Retinal pigment epithelial cell (primary cell): ENCODE measurements around the gene SDHC.
"Not testable (repeated sequence)": the region's sequence is repeated elsewhere in the genome, so short reads cannot be mapped to it uniquely, and the experiment has no call there.

ENCODE experiments used
- DNase-seq: peaks from one replicate; pipeline ENCODE4 v3.0.0-alpha.2; 2010; ENCODE audit warnings: low read depth
- H3K4me3 ChIP-seq: 2 replicates; pipeline ENCODE4 v1.5.1; 2011; ENCODE audit warnings: mild to moderate bottlenecking, low read length, control low read depth, moderate library complexity
- CTCF ChIP-seq: conservative IDR thresholded peaks from 2 replicates; pipeline ENCODE4 v1.5.1; 2011; ENCODE audit warnings: low read depth, low read length, control low read depth, inconsistent platforms

The SDHC gene

GRCh38 chr1:161381707-161382106 lies 67.5 kb downstream of the SDHC start:
- no peak overlapping the region for H3K4me3 ChIP-seq
- TF ChIP-seq CTCF: no peak
- no peak for DNase-seq

- peak; percentile 61 for TF ChIP-seq CTCF
- no peak for DNase-seq
- H3K4me3 ChIP-seq: no peak overlapping the region
Observed at GRCh38 chr1:161382214-161383019, 68.2 kb downstream of the SDHC start.

- no peak overlapping the region for H3K4me3 ChIP-seq
- no peak for TF ChIP-seq CTCF
- DNase-seq: no peak
Observed at GRCh38 chr1:161388639-161389038, 74.5 kb downstream of the SDHC start.

- H3K4me3 ChIP-seq: peak overlapping the region; percentile 66
- DNase-seq: not testable (repeated sequence)
Observed at GRCh38 chr1:161389158-161389557, 75.0 kb downstream of the SDHC start.

- no peak for TF ChIP-seq CTCF
- DNase-seq: peak; percentile 89
- H3K4me3 ChIP-seq: peak overlapping the region; percentile 77
Observed at GRCh38 chr1:161389691-161390558, 75.7 kb downstream of the SDHC start.

- DNase-seq: no peak
- peak overlapping the region; percentile 77 for H3K4me3 ChIP-seq
- no peak for TF ChIP-seq CTCF
Observed at GRCh38 chr1:161390559-161390858, 76.3 kb downstream of the SDHC start.

- not testable (repeated sequence) for DNase-seq, H3K4me3 ChIP-seq
Observed at GRCh38 chr1:161391136-161391535, 77.0 kb downstream of the SDHC start.

GRCh38 chr1:161391611-161392010 lies 77.4 kb downstream of the SDHC start:
- no peak overlapping the region for H3K4me3 ChIP-seq
- TF ChIP-seq CTCF: no peak
- DNase-seq: no peak
